Neural crest cell (in vitro differentiated cells): Measurements from ENCODE around the gene ZCCHC17. TPM values are rescaled to one million over a fixed set of nuclear protein-coding genes. Genes with fewer than 3 reads are reported as not detected.

Source experiments
- DNase-seq: peaks from one replicate; pipeline ENCODE4 v3.0.0; 2021; ENCODE audit warnings: low read depth, mixed read lengths, low spot score
- H3K27ac Mint-ChIP-seq: one replicate; pipeline ENCODE4 v1.8.0; 2021; ENCODE audit warnings: mild to moderate bottlenecking, mixed read lengths; ENCODE audit not compliant: unreplicated experiment
- H3K27me3 Mint-ChIP-seq: 2 replicates; pipeline ENCODE4 v1.8.0; 2021; ENCODE audit warnings: low read depth, mild to moderate bottlenecking, mixed read lengths
- H3K36me3 Mint-ChIP-seq: 2 replicates; pipeline ENCODE4 v1.8.0; 2021; ENCODE audit warnings: low read depth, mild to moderate bottlenecking, mixed read lengths
- H3K4me1 Mint-ChIP-seq: 2 replicates; pipeline ENCODE4 v1.8.0; 2021; ENCODE audit warnings: mixed read lengths
- H3K4me3 Mint-ChIP-seq: one replicate; pipeline ENCODE4 v1.8.0; 2021; ENCODE audit warnings: mild to moderate bottlenecking, mixed read lengths
- H3K9me3 Mint-ChIP-seq: 2 replicates; pipeline ENCODE4 v1.8.0; 2021; ENCODE audit warnings: mixed read lengths
- CTCF ChIP-seq: fragments of 200-600 bp; sonication (generic); conservative IDR thresholded peaks from 2 replicates; pipeline ENCODE4 v1.5.0; 2021; ENCODE audit warnings: antibody characterized with exemption, mild to moderate bottlenecking
- total RNA-seq: library from RNA; stranded (reverse); gene quantifications from 2 replicates; pipeline ENCODE4 v1.2.1, GENCODE V29; 2021

The ZCCHC17 gene
- total RNA-seq, 1 donor from 2014 or later: 59.7 TPM

- Mint-ChIP-seq H3K36me3 (peaks cover 6% of the 10 kb centered on the region), H3K4me3 (peak overlapping the region; percentile 22), H3K27ac (no peak overlapping the region), H3K9me3 (no peaks in the 10 kb centered on the region), H3K4me1 (peaks cover 42% of the 10 kb centered on the region), H3K27me3 (peaks cover 2% of the 10 kb centered on the region)
- no peak for TF ChIP-seq CTCF
- no peak for DNase-seq
These were observed 73.7 kb downstream of the ZCCHC17 start for GRCh38 chr1:31370565-31370964.

- peaks cover 2% of the 10 kb centered on the region for H3K27me3 Mint-ChIP-seq
These were observed 74.5 kb downstream of the ZCCHC17 start for GRCh38 chr1:31371121-31371959.

GRCh38 chr1:31372051-31372450 lies 75.2 kb downstream of the ZCCHC17 start:
- no peak for DNase-seq
- Mint-ChIP-seq H3K27me3 (peaks cover 2% of the 10 kb centered on the region), H3K9me3 (no peaks in the 10 kb centered on the region), H3K4me3 (peak overlapping the region; percentile 68), H3K27ac (no peak overlapping the region), H3K4me1 (peaks cover 53% of the 10 kb centered on the region), H3K36me3 (peaks cover 4% of the 10 kb centered on the region)
- no peak for TF ChIP-seq CTCF

More at GRCh38 chr1:31371121-31371959, 74.5 kb downstream of the ZCCHC17 start:
- H3K27ac Mint-ChIP-seq: peak overlapping the region; percentile 57
- no peak for DNase-seq
- peaks cover 47% of the 10 kb centered on the region for H3K4me1 Mint-ChIP-seq
- TF ChIP-seq CTCF: no peak
- peaks cover 4% of the 10 kb centered on the region for H3K36me3 Mint-ChIP-seq
- H3K9me3 Mint-ChIP-seq: no peaks in the 10 kb centered on the region
- H3K4me3 Mint-ChIP-seq: peak overlapping the region; percentile 4

- Mint-ChIP-seq H3K4me3 (peak overlapping the region; percentile 68), H3K9me3 (no peaks in the 10 kb centered on the region), H3K27ac (peak overlapping the region; percentile 46), H3K27me3 (peaks cover 2% of the 10 kb centered on the region), H3K4me1 (peaks cover 59% of the 10 kb centered on the region), H3K36me3 (peaks cover 4% of the 10 kb centered on the region)
- DNase-seq: no peak
- no peak for TF ChIP-seq CTCF
These were observed 75.9 kb downstream of the ZCCHC17 start for GRCh38 chr1:31372751-31373055.

GRCh38 chr1:31373056-31373896 lies 76.4 kb downstream of the ZCCHC17 start, which contains the start of gene FABP3:
FABP3 (minus strand) TSS chr1:31373076; CDS start chr1:31373014, 62 bp downstream.
- peaks cover 2% of the 10 kb centered on the region for H3K27me3 Mint-ChIP-seq
- H3K4me3 Mint-ChIP-seq: peak within 1 kb of the TSS; percentile 89

More at GRCh38 chr1:31373056-31373896, 76.4 kb downstream of the ZCCHC17 start, which contains the start of gene FABP3:
- Mint-ChIP-seq H3K36me3 (peaks cover 4% of the 10 kb centered on the region), H3K27ac (peak within 1 kb of the TSS; percentile 97), H3K9me3 (no peaks in the 10 kb centered on the region), H3K4me1 (peaks cover 65% of the 10 kb centered on the region)
- DNase-seq: peak; percentile 74
- no peak for TF ChIP-seq CTCF
